GM21447 (cell line): ENCODE data around the gene LRMDA.

Experiments used
- ATAC-seq: cut with Tn5 transposase; IDR thresholded peaks from one replicate; pipeline ENCODE4 v1.9.1; 2021; ENCODE audit not compliant: unreplicated experiment

Gene LRMDA

GRCh38 chr10:75568450-75569130 is 137.2 kb downstream of the LRMDA start:
- no peak for ATAC-seq

- ATAC-seq: no peak
These were observed 138.1 kb downstream of the LRMDA start for GRCh38 chr10:75569506-75569905.

GRCh38 chr10:75572478-75572877 is 141.1 kb downstream of the LRMDA start:
- ATAC-seq: no peak

- no peak for ATAC-seq
These were observed 144.5 kb downstream of the LRMDA start for GRCh38 chr10:75575940-75576339.

GRCh38 chr10:75582102-75582501 is 150.7 kb downstream of the LRMDA start:
- ATAC-seq: no peak

- no peak for ATAC-seq
These were observed 153.9 kb downstream of the LRMDA start for GRCh38 chr10:75585294-75585693.

- ATAC-seq: no peak
These were observed 155.4 kb downstream of the LRMDA start for GRCh38 chr10:75586814-75587213.

- ATAC-seq: no peak
These were observed 156.6 kb downstream of the LRMDA start for GRCh38 chr10:75588031-75588430.

GRCh38 chr10:75589895-75590654 is 158.7 kb downstream of the LRMDA start:
- ATAC-seq: no peak

- ATAC-seq: no peak
These were observed 160.8 kb downstream of the LRMDA start for GRCh38 chr10:75592151-75592787.

GRCh38 chr10:75592791-75593643 is 161.6 kb downstream of the LRMDA start:
- no peak for ATAC-seq

GRCh38 chr10:75593692-75594556 is 162.5 kb downstream of the LRMDA start:
- no peak for ATAC-seq

- ATAC-seq: no peak
These were observed 165.7 kb downstream of the LRMDA start for GRCh38 chr10:75596930-75597620.

GRCh38 chr10:75597773-75598440 is 166.5 kb downstream of the LRMDA start:
- ATAC-seq: no peak

GRCh38 chr10:75598998-75599397 is 167.6 kb downstream of the LRMDA start:
- no peak for ATAC-seq

GRCh38 chr10:75599875-75600648 is 168.6 kb downstream of the LRMDA start:
- ATAC-seq: no peak

- ATAC-seq: no peak
These were observed 169.4 kb downstream of the LRMDA start for GRCh38 chr10:75600833-75601232.

GRCh38 chr10:75602341-75602740 is 170.9 kb downstream of the LRMDA start:
- ATAC-seq: no peak
